Measurements from ENCODE around the gene ZNF143.
A peak's percentile ranks its signal among the peaks of the same experiment; 100 is the strongest.
"Not testable (repeated sequence)": the region's sequence is repeated elsewhere in the genome, so short reads cannot be mapped to it uniquely, and the experiment has no call there.

Gene ZNF143

DNA sequence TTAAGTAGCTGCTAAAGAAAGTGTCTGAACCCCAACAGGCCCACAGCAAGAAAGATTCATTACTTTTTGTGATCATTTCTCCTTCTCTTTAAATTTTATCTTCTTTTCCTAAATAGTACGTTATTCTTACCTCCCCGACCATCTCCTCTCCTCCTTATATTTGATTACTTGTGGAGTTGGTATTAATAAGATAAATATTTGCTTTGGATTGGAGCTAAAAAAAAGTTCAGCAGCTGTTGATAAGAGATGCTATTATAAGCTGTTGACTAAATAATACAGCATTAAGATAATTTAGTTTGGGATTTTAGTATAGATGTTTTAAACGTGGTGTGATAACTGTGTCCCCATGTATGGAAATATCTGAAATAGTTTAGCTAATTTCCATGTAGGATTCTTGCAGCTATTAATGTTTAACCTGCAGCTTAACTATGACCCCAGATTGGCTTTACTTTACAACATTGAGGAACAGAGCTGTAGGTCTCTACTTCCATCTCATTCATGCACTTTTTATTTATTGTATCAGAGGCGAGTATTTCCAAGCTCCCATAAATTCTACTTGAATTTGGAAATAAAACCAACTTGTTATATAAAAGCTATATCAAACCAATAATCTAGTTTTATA is 37.8 kb downstream of the ZNF143 start:
- no peak for DNase-seq

- DNase-seq, result peak; percentile 3 to 44
These were observed 45.9 kb downstream of the ZNF143 start for GRCh38 chr11:9506489-9507276.

DNA sequence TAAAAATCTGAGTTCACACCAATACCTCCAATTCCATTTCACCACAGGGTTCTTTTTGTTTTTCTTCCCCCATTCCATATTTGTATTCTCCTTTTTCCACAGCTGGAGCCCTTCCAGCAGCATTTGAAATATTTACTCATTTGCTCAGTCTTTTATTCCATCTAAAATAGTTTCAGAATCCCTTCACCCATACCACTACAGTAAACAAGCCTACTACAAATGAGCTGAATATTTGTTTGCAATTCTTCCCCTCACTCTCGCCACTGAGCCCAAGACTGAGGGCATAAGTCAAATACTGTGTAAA is 46.4 kb downstream of the ZNF143 start:
- no peak for DNase-seq

DNA sequence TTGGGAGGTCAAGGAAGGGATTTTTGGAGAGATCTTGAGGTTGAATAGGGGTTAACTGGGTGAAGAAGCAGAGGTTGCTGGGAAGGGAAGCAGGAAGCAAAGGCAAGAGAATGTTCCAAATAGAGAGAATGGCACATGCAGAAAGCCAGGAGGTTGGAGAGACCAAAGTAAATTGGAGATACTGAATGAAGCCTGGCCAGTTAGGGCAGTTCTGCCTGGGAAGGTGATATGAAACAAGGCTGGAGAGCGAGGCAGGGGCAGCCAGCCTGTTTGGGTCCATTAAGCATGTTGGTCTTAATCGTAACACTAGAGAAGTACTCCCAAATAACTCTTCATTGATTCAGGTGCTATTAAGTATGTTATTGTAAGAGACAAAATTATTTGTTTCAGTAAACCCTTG is 48.2 kb downstream of the ZNF143 start:
- DNase-seq, result no peak

DNA sequence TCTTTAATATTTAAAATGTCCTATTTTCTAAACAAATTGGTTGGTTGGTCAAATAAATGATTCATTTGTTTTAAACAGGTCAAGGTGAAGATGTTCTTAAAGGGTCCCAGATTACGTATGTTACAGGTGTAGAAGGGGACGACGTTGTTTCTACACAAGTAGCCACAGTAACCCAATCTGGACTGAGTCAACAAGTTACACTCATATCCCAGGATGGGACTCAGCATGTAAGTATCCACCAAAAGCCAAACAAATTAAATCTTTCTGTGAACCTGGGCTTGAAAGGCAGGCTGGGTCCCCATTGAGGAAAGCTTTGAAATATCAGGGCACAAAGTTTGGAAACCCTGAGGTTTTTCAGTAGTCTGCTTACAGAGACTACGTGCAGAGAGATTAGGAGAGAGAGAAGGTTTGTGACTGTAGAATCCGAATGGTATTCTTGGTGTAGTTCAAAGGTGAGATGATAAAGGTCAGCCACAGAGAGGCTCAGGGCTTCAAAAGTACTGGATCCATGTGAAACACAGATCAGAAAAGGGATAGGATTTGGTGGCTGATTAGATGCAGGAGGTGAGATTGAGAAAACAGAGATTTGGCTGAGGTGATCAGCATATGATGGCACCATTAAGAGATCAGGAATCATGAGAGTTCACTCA is 51.7 kb downstream of the ZNF143 start:
- no peak for DNase-seq

GRCh38 chr11:9514576-9514975 is 53.8 kb downstream of the ZNF143 start:
- not testable (repeated sequence) for DNase-seq

DNA sequence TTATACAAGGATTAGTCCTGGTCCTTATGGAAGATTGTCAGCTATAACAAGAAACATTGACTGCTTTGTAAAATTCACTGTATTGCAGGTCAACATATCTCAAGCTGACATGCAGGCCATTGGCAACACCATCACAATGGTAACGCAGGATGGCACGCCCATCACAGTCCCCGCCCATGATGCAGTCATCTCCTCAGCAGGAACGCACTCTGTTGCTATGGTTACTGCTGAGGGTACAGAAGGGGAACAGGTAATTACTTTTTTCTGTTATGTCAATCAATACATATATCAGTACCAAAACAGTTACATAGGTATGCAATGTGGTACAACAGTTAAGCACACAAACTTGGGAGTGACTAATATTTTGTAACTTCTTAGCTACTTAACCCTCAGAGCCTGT is 55.3 kb downstream of the ZNF143 start:
- no peak for DNase-seq

- DNase-seq, result no peak
These were observed 58.1 kb downstream of the ZNF143 start for GRCh38 chr11:9518835-9519410.

- DNase-seq, result no peak
These were observed 63.2 kb downstream of the ZNF143 start for GRCh38 chr11:9524001-9524400.

DNA sequence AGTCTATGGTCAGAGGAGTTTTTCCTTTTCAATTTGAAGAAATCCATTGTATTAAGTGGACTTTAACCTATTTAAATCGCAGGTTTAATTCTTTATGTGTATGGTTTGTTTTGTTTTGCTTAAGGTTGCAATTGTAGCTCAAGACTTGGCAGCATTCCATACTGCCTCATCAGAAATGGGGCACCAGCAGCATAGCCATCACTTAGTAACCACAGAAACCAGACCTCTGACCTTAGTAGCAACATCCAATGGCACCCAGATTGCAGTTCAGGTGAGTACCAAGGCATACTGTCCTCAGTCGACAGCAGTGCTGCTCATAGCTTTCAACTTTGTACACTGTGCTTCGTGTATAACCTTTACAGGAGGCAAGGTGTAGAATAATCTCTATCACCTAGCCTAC is 64.3 kb downstream of the ZNF143 start:
- DNase-seq, result no peak

GRCh38 chr11:9527481-9528135 is 66.8 kb downstream of the ZNF143 start:
- no peak for DNase-seq

- DNase-seq, result no peak
These were observed 67.3 kb downstream of the ZNF143 start for GRCh38 chr11:9528136-9528501.

- DNase-seq, result no peak
These were observed 67.9 kb downstream of the ZNF143 start for GRCh38 chr11:9528573-9529333.

GRCh38 chr11:9529334-9529650 is 68.5 kb downstream of the ZNF143 start:
- no peak for DNase-seq

GRCh38 chr11:9530020-9530621 is 69.3 kb downstream of the ZNF143 start:
- DNase-seq, result no peak

- DNase-seq, result no peak
These were observed 70.3 kb downstream of the ZNF143 start for GRCh38 chr11:9530901-9531625.

GRCh38 chr11:9533058-9533457 is 72.2 kb downstream of the ZNF143 start:
- DNase-seq, result no peak

GRCh38 chr11:9533736-9534473 is 73.1 kb downstream of the ZNF143 start:
- no peak for DNase-seq

DNA sequence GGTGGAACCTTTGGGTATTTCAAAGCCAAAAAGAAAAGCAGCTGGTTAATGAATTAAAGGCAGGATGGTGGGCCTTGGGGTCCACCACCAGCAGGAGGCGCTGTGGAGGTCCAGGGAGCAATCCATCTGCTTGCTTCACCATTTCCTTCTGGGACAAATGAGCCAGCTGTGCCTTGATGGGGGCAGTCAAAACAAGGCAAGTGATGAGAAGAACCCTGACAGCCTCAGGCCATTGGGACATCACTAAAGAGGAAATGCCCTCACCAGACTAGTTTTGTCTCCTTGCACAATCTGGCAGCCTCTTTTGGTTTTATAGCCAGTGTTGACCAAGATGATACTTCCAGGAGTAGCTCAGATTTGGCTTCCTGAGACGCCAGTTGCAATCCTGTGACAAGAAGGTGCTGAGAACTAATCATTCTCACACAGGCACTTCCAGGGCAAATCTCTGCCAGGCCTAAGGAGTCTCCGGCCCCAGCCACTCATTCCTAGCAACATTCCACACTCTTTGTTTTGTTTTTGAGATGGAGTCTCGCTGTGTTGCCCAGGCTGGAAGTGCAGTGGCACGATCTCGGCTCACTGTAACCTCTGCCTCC is 74.5 kb downstream of the ZNF143 start:
- DNase-seq, result peak; percentile 59

GRCh38 chr11:9538548-9538947 is 77.7 kb downstream of the ZNF143 start:
- DNase-seq, result no peak

DNA sequence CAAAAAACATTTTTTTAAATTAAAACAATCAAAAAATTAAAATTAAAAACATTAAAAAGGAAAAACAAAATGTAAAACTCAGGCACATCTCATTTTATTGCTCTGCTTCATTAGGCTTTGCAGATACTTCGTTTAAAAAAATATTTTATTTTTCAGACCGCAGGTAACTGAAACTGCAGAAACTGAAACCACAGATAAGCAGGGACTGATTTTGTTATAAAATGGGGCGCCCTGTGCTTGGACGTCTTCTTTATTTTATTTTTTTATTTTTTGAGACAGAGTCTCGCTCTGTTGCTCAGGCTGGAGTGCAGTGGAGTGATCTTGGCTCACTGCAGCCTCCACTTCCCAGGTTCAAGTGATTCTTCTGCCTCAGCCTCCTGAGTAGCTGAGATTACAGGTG is 88.4 kb downstream of the ZNF143 start:
- DNase-seq, result not testable (repeated sequence)
